ENCODE results near the gene DOLPP1.

DOLPP1 gene

DNA sequence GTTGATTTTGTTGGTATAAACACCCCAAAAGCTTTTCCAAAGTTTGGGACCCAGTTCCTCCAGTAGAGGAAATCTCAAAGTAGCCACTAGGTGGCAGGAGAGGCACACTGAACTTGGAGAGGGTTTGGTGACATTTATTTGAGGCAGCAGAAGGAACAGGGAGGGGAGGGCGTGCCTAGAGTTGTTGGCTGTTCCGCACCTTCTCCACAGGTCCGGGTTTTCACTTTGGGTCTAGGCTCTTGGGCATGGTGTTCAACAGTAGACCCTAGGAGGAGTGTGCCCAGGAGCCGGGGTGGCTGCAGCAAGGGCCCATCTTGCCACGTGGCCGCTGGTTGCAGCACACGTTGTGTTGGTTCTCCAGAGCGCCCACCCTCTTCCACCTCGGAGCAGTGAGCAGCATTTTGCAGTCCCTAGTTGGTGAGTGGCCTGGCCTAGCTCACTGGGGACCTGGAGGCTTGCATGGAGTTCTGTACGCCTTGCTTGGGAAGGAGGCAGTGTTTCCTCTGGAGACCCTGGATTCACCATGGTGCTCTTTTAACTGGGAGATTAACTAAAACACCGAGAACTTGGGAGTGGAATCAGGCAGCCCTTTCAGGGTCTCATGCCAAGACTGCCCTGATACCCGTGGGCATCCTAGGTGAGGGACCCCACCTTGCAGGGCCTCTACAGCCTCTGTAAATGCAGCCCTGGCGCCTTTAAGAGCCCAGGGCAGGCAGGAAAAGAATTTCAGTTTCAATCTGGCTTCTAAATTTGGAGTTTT lies 58.5 kb downstream of the DOLPP1 start:
- TF ChIP-seq, protein P1, sequence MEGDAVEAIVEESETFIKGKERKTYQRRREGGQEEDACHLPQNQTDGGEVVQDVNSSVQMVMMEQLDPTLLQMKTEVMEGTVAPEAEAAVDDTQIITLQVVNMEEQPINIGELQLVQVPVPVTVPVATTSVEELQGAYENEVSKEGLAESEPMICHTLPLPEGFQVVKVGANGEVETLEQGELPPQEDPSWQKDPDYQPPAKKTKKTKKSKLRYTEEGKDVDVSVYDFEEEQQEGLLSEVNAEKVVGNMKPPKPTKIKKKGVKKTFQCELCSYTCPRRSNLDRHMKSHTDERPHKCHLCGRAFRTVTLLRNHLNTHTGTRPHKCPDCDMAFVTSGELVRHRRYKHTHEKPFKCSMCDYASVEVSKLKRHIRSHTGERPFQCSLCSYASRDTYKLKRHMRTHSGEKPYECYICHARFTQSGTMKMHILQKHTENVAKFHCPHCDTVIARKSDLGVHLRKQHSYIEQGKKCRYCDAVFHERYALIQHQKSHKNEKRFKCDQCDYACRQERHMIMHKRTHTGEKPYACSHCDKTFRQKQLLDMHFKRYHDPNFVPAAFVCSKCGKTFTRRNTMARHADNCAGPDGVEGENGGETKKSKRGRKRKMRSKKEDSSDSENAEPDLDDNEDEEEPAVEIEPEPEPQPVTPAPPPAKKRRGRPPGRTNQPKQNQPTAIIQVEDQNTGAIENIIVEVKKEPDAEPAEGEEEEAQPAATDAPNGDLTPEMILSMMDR (IDR thresholded peaks at IDR 0.05; ENCODE audit: insufficient read depth, low read depth, low read length, missing control alignments): peak; percentile 90
- DNase-seq (ENCODE audit: low read depth): peak; percentile 86
- peak overlapping the region; percentile 50 for H3K4me3 ChIP-seq (ENCODE audit: low read length)

DNA sequence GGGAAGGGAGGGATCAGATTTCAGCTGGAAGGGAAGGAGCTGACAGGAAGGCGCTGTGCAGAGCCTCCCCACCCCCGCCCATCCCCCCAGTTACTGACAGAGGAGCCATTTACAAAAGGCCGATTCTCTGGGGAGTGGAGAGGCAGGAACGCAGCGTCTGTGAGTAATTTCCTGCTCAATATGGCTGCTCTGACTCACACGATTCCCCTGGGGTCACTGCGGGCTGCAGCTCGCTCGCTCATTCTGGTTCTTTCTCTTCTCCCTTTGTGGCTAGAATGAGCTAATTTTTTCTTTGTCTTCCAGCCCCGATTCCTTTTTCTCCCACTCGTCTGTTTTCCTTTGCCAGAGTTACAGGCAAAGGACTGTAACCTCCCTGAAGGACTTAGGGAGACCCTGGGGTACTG lies 59.1 kb downstream of the DOLPP1 start:
- H3K4me3 ChIP-seq (ENCODE audit: low read length): peak overlapping the region; percentile 50
- DNase-seq (ENCODE audit: low read depth): peak; percentile 100
- TF ChIP-seq, protein P1 (IDR thresholded peaks at IDR 0.05; ENCODE audit: insufficient read depth, low read depth, low read length, missing control alignments): no peak

All from epithelial cell of esophagus (primary cell).